Measurements from ENCODE around the gene PIBF1.
A peak's percentile ranks its signal among the peaks of the same experiment; 100 is the strongest.

Gene PIBF1

DNA sequence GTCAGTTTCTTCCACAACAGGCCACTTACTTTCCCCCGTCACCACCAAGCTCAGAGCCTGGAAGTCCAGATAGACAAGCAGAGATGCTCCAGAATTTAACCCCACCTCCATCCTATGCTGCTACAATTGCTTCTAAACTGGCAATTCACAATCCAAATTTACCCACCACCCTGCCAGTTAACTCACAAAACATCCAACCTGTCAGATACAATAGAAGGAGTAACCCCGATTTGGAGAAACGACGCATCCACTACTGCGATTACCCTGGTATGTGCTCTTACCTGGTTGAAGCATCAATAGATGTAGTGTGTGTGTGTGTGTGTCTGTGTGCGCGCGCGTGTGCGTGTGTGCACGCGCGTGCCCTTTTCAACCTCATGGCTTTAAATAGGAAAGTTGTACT lies 280.5 kb downstream of the PIBF1 start:
- DNase-seq, result no peak

DNA sequence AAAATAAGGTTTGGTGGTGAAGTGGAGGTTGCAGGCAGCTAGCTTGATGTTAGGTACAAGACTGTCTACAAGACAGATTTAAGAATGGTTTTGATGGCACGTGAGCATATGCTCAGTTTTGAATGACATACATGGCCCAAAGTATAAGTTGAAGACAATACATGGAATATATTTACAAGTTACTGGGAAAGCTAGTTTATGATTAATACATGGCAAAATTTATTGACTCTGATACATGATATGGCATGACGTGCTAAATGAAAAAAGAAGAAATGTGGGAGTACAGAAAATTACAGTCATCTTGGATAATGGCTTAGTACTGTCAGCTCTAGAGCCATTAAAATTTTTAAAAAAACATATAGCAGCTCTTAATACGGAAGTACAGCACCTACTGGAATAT lies 281.2 kb downstream of the PIBF1 start:
- no peak for DNase-seq

DNA sequence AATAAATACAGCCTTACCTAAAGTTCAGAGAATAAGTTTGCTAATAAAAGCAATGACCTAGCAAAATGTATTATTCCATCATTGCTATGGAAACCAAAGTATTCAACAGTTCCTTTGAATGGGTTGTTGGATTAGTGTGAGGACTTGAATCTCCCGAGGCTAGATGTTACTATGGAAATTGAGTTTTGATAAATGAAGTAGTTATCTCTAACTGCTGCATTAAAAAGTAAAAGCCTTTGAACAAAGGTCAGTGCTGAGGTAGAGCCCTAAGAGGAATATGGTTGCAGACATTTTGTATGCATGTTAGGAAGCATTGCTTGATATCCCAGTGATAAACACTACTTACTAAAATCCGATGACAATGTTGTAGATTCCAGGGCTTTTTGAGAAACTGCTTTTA lies 283.1 kb downstream of the PIBF1 start:
- DNase-seq, result no peak

DNA sequence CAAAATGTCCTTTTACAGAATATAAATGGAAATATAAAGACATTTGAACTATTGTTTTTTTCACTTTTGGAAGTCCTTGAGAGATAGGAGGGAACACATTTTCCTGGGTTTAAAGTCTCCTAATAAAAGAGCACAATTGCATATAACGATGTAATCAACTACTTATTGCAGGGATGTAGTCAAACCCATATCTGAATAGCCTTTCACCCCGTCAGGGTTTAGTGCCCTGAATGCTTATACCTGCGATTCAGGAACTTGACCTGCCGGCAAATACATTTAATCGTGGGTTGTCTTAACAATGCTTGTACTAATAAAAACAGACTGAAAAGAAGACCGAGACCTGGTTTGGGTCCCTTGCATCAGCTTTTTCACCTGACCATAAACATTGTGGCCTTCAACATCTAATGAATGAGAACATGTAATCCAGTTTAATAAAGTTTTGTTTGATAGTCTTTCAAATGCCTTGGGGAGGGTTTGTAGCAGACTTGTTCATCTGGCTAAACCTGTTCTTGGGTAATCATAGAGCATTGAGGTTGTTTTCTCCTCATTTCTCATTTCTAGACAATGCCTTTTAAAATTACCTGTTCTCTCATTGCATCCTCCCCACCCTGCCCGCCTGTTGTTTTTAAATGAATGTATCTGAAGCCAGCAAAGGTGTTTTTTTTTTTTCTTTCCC lies 283.9 kb downstream of the PIBF1 start:
- peak; percentile 33 to 54 for DNase-seq

All from NCI-H2081 (cell line).